HG02623 (cell line): ENCODE data around the gene PRPF31.

Source experiments
- ATAC-seq: cut with Tn5 transposase; IDR thresholded peaks from one replicate; pipeline ENCODE4 v1.9.1; 2021; ENCODE audit warnings: moderate library complexity; ENCODE audit not compliant: unreplicated experiment

Gene PRPF31

GRCh38 chr19:54138489-54139256, 23.1 kb downstream of the PRPF31 start:
- ATAC-seq, result no peak

- no peak for ATAC-seq
Observed at GRCh38 chr19:54141356-54141755, 25.8 kb downstream of the PRPF31 start.

GRCh38 chr19:54142166-54142780, 26.7 kb downstream of the PRPF31 start:
- no peak for ATAC-seq

- ATAC-seq, result no peak
Observed at GRCh38 chr19:54145541-54146158, 30.1 kb downstream of the PRPF31 start.

GRCh38 chr19:54147676-54148075, 32.1 kb downstream of the PRPF31 start:
- ATAC-seq, result no peak

- no peak for ATAC-seq
Observed at GRCh38 chr19:54148158-54148557, 32.6 kb downstream of the PRPF31 start.

- no peak for ATAC-seq
Observed at GRCh38 chr19:54149021-54149812, 33.7 kb downstream of the PRPF31 start.

- ATAC-seq, result no peak
Observed at GRCh38 chr19:54151362-54152035, 35.9 kb downstream of the PRPF31 start.

- ATAC-seq, result no peak
Observed at GRCh38 chr19:54152267-54152666, 36.7 kb downstream of the PRPF31 start.

- no peak for ATAC-seq
Observed at GRCh38 chr19:54152878-54153524, 37.4 kb downstream of the PRPF31 start.

GRCh38 chr19:54153731-54154326, 38.3 kb downstream of the PRPF31 start:
- ATAC-seq, result no peak

GRCh38 chr19:54154603-54155345, 39.2 kb downstream of the PRPF31 start:
- no peak for ATAC-seq

- no peak for ATAC-seq
Observed at GRCh38 chr19:54155694-54156093, 40.1 kb downstream of the PRPF31 start.

- ATAC-seq, result no peak
Observed at GRCh38 chr19:54156490-54156889, 40.9 kb downstream of the PRPF31 start.

- ATAC-seq, result no peak
Observed at GRCh38 chr19:54156953-54157352, 41.4 kb downstream of the PRPF31 start.

GRCh38 chr19:54158812-54159351, 43.3 kb downstream of the PRPF31 start:
- no peak for ATAC-seq

- ATAC-seq, result peak; percentile 87
Observed at GRCh38 chr19:54159352-54160181, 44.0 kb downstream of the PRPF31 start, which contains the start of gene LENG1. Gene LENG1, minus strand, starts transcription at chr19:54159721. Its CDS starts 26 bp downstream, at chr19:54159695.
